WTC11 (cell line): Measurements from ENCODE around the gene ARTN. TPM values are rescaled to one million over a fixed set of nuclear protein-coding genes. Genes with fewer than 3 reads are reported as not detected.

Source experiments
- ATAC-seq: fragments of 200-7000 bp; cut with Tn5 transposase; 2 replicates; pipeline ENCODE4 v1.10.0; 2021; ENCODE audit warnings: mild to moderate bottlenecking, moderate library complexity
- CTCF ChIA-PET: fragments of 300-600 bp; sonication (Branson Sonifier 250); formaldehyde crosslinking; loops from one replicate; lab custom pipeline; 2021; ENCODE audit warnings: antibody characterized with exemption; lab: Charles Lee
- POLR2A ChIA-PET: fragments of 350-600 bp; sonication (Branson Sonifier 250); formaldehyde crosslinking; loops from one replicate; lab custom pipeline; 2021; ENCODE audit warnings: antibody characterized with exemption; lab: Charles Lee
- DNase-seq: peaks from one replicate; pipeline ENCODE4 v3.0.0; 2021; ENCODE audit warnings: low spot score
- H3K27ac Mint-ChIP-seq: 2 replicates; pipeline ENCODE4 v1.8.0; 2021; ENCODE audit warnings: mixed read lengths
- H3K27me3 Mint-ChIP-seq: 2 replicates; pipeline ENCODE4 v1.8.0; 2021; ENCODE audit warnings: low read depth, mild to moderate bottlenecking, moderate library complexity, mixed read lengths
- H3K36me3 Mint-ChIP-seq: 2 replicates; pipeline ENCODE4 v1.8.0; 2021; ENCODE audit warnings: mixed read lengths
- H3K4me1 Mint-ChIP-seq: 2 replicates; pipeline ENCODE4 v1.8.0; 2022; ENCODE audit warnings: mixed read lengths
- H3K4me3 Mint-ChIP-seq: 2 replicates; pipeline ENCODE4 v1.8.0; 2021; ENCODE audit warnings: mild to moderate bottlenecking, moderate library complexity, mixed read lengths
- H3K9me3 Mint-ChIP-seq: 2 replicates; pipeline ENCODE4 v1.8.0; 2021; ENCODE audit warnings: mixed read lengths
- AR ChIP-seq: fragments of 250-450 bp; sonication (Bioruptor Pico); IDR thresholded peaks from 2 replicates; pipeline ENCODE4 v1.9.0; 2021; ENCODE audit warnings: mild to moderate bottlenecking
- ARID4B ChIP-seq: sonication (generic); formaldehyde crosslinking; IDR thresholded peaks from 2 replicates; pipeline ENCODE4 v1.8.0; 2023; ENCODE audit warnings: missing genetic modification reagents, mild to moderate bottlenecking, borderline replicate concordance
- ATF3 ChIP-seq: sonication (generic); formaldehyde crosslinking; conservative IDR thresholded peaks from 2 replicates; pipeline ENCODE4 v1.8.1; 2022; ENCODE audit warnings: mild to moderate bottlenecking, missing genetic modification reagents
- CDX4 ChIP-seq: fragments of 250-450 bp; sonication (Bioruptor Pico); IDR thresholded peaks from 2 replicates; pipeline ENCODE4 v1.9.0; 2021; ENCODE audit warnings: moderate library complexity, mild to moderate bottlenecking, inconsistent platforms, borderline replicate concordance
- E2F1 ChIP-seq: sonication (generic); formaldehyde crosslinking; IDR thresholded peaks from 2 replicates; pipeline ENCODE4 v1.8.0; 2022; ENCODE audit warnings: mild to moderate bottlenecking, missing genetic modification reagents
- E2F4 ChIP-seq: sonication (generic); formaldehyde crosslinking; IDR thresholded peaks from 2 replicates; pipeline ENCODE4 v1.8.1; 2022; ENCODE audit warnings: low read depth, mild to moderate bottlenecking, moderate library complexity, missing genetic modification reagents, borderline replicate concordance
- ETV6 ChIP-seq: sonication (generic); formaldehyde crosslinking; IDR thresholded peaks from 2 replicates; pipeline ENCODE4 v1.8.1; 2022; ENCODE audit warnings: mild to moderate bottlenecking, missing genetic modification reagents
- FOXK1 ChIP-seq: sonication (generic); formaldehyde crosslinking; IDR thresholded peaks from 2 replicates; pipeline ENCODE4 v1.8.0; 2022; ENCODE audit warnings: mild to moderate bottlenecking, moderate library complexity, missing genetic modification reagents
- HMGA2 ChIP-seq: fragments of 250-450 bp; sonication (Bioruptor Pico); IDR thresholded peaks from 2 replicates; pipeline ENCODE4 v1.4.0; 2021; ENCODE audit warnings: mild to moderate bottlenecking, moderate library complexity
- IRF1 ChIP-seq: sonication (generic); formaldehyde crosslinking; IDR thresholded peaks from 2 replicates; pipeline ENCODE4 v1.8.0; 2023; ENCODE audit warnings: missing genetic modification reagents
- NFE2L1 ChIP-seq: sonication (generic); formaldehyde crosslinking; IDR thresholded peaks from 2 replicates; pipeline ENCODE4 v1.8.1; 2023; ENCODE audit warnings: missing genetic modification reagents
- NR2C2 ChIP-seq: sonication (generic); formaldehyde crosslinking; IDR thresholded peaks from 2 replicates; pipeline ENCODE4 v1.8.0; 2022; ENCODE audit warnings: mild to moderate bottlenecking, missing genetic modification reagents
- OVOL2 ChIP-seq: fragments of 250-450 bp; sonication (Bioruptor Pico); IDR thresholded peaks from 2 replicates; pipeline ENCODE4 v1.9.0; 2021; ENCODE audit warnings: mild to moderate bottlenecking, borderline replicate concordance
- PREB ChIP-seq: sonication (generic); formaldehyde crosslinking; IDR thresholded peaks from 2 replicates; pipeline ENCODE4 v1.8.1; 2022; ENCODE audit warnings: mild to moderate bottlenecking, missing genetic modification reagents, moderate library complexity, borderline replicate concordance
- SMAD3 ChIP-seq: sonication (generic); formaldehyde crosslinking; IDR thresholded peaks from 2 replicates; pipeline ENCODE4 v1.8.0; 2022; ENCODE audit warnings: missing genetic modification reagents, mild to moderate bottlenecking, borderline replicate concordance
- ZNF425 ChIP-seq: fragments of 250-450 bp; sonication (Bioruptor Pico); conservative IDR thresholded peaks from 2 replicates; pipeline ENCODE4 v1.9.0; 2021; ENCODE audit warnings: mild to moderate bottlenecking
- total RNA-seq: library from RNA; stranded (reverse); gene quantifications from 3 replicates; pipeline ENCODE4 v1.2.3, GENCODE V29; 2021

ARTN gene
- total RNA-seq, 1 experiment from 2014 or later, result 28.5 TPM

GRCh38 chr1:43898981-43899380, 34.6 kb upstream of the ARTN start (continued):
- TF ChIP-seq ZNF425 (no peak), E2F1 (CRISPR knock-in tag) (no peak), HMGA2 (CRISPR knock-in tag) (no peak), ETV6 (no peak), NR2C2 (no peak), NFE2L1 (CRISPR knock-in tag) (no peak)

- Mint-ChIP-seq H3K27ac (peak overlapping the region; percentile 73; the same call in 1 of the 2 replicates), H3K4me3 (no peak overlapping the region), H3K27me3 (peaks cover 14% of the 10 kb centered on the region)
- ChIA-PET CTCF (interaction anchor here (0.7 to 5.8 kb wide), 5 partner anchors 17 to 47 kb away, joined by 3 to 28 read pairs (median 4); no protein-coding TSS in a partner anchor), POLR2A (no interaction called here)
- no peak for ATAC-seq
- TF ChIP-seq PREB, result no peak
- no peak for TF ChIP-seq ATF3 (CRISPR knock-in tag)
- no peak for TF ChIP-seq CDX4 (CRISPR knock-in tag)
- no peak for TF ChIP-seq FOXK1 (CRISPR knock-in tag)
- no peak for TF ChIP-seq E2F1 (CRISPR knock-in tag)
- TF ChIP-seq OVOL2 (CRISPR knock-in tag), result no peak
- no peak for TF ChIP-seq AR (CRISPR knock-in tag)
- TF ChIP-seq E2F4 (CRISPR knock-in tag), result no peak
- TF ChIP-seq IRF1 (CRISPR knock-in tag), result no peak
- no peak for TF ChIP-seq ARID4B (CRISPR knock-in tag)
- TF ChIP-seq SMAD3 (CRISPR knock-in tag), result no peak
- TF ChIP-seq, all 79 proteins: peak for 0
- no peaks in the 10 kb centered on the region for H3K4me1 Mint-ChIP-seq
- no peak for DNase-seq
- H3K9me3 Mint-ChIP-seq, result no peaks in the 10 kb centered on the region
- no peaks in the 10 kb centered on the region for H3K36me3 Mint-ChIP-seq
Observed at GRCh38 chr1:43900386-43900785, 33.2 kb upstream of the ARTN start.
